B cell (primary cell): ENCODE data around the gene SH2D5. TPM values are rescaled to one million over a fixed set of nuclear protein-coding genes. Genes with fewer than 3 reads are reported as not detected.

Source experiments
- ATAC-seq: fragments of 200-7000 bp; cut with Tn5 transposase; one replicate; pipeline ENCODE4 v1.10.0; 2021; ENCODE audit warnings: low read depth, mild to moderate bottlenecking, moderate number of reproducible peaks, moderate library complexity
- CTCF ChIA-PET: fragments of 350-600 bp; sonication (Branson Sonifier 250); formaldehyde crosslinking; loops from one replicate; lab custom pipeline; 2021; ENCODE audit warnings: antibody characterized with exemption, inconsistent platforms; lab: Charles Lee
- POLR2A ChIA-PET: fragments of 350-600 bp; sonication (Branson Sonifier 250); formaldehyde crosslinking; loops from one replicate; lab custom pipeline; 2021; ENCODE audit warnings: antibody characterized with exemption; lab: Charles Lee
- DNase-seq: peaks from one replicate; pipeline ENCODE4 v3.0.0; 2013
- H2AFZ ChIP-seq: 2 replicates; pipeline ENCODE4 v1.6.1; 2012; ENCODE audit warnings: mild to moderate bottlenecking, low read depth, low read length; ENCODE audit not compliant: insufficient read depth, poor library complexity, severe bottlenecking
- H3K27ac ChIP-seq, 2 donors: 1 replicate in 1 of 2; 2 replicates in 1 of 2; pipeline ENCODE4 v1.5.1; 2012 to 2013; ENCODE audit warnings: low read length in 2 of 2, mild to moderate bottlenecking in 2 of 2, moderate library complexity in 1 of 2
- H3K27me3 ChIP-seq, 4 experiments: fragments of 200-600 bp in 1 of 4; sonication (generic) in 1 of 4; replicated peaks in 1 of 4; 1 replicate in 2 of 4; 2 replicates in 2 of 4; pipeline versions ENCODE4 v1.6.1 to v1.7.0; 2013 to 2016; ENCODE audit warnings: low read length in 3 of 4, mild to moderate bottlenecking in 2 of 4, mixed read lengths in 1 of 4, moderate library complexity in 1 of 4; ENCODE audit not compliant: insufficient read depth in 4 of 4, control insufficient read depth in 3 of 4; ENCODE audit errors: control extremely low read depth in 1 of 4
- H3K36me3 ChIP-seq, 2 experiments: replicated peaks in 1 of 2; 1 replicate in 1 of 2; 2 replicates in 1 of 2; pipeline versions ENCODE4 v1.6.1 to v1.7.1; 2013; ENCODE audit warnings: low read length in 1 of 2; ENCODE audit not compliant: insufficient read depth in 2 of 2, control insufficient read depth in 1 of 2; ENCODE audit errors: control extremely low read depth in 1 of 2, extremely low read depth in 1 of 2
- H3K4me1 ChIP-seq, 2 donors: fragments of 200-600 bp in 1 of 2; sonication (generic) in 1 of 2; 1 replicate in 1 of 2; 2 replicates in 1 of 2; pipeline versions ENCODE4 v1.5.1 to v1.6.1; 2013 to 2017; ENCODE audit warnings: low read length in 2 of 2; ENCODE audit not compliant: control insufficient read depth in 2 of 2, insufficient read depth in 2 of 2
- H3K4me2 ChIP-seq: replicated peaks from 2 replicates; pipeline ENCODE3; 2012; ENCODE audit warnings: mild to moderate bottlenecking, low read depth, low read length; ENCODE audit not compliant: poor library complexity, severe bottlenecking
- H3K4me3 ChIP-seq, 5 experiments: fragments of 200-600 bp in 1 of 5; sonication (generic) in 1 of 5; 1 replicate in 3 of 5; 2 replicates in 2 of 5; pipeline versions ENCODE4 v1.5.1 to v1.7.0; 2011 to 2016; ENCODE audit warnings: low read length in 4 of 5, mild to moderate bottlenecking in 4 of 5, low read depth in 2 of 5, control low read depth in 1 of 5, moderate library complexity in 1 of 5; ENCODE audit not compliant: insufficient read depth in 1 of 5; ENCODE audit errors: control extremely low read depth in 1 of 5, extremely low read depth in 1 of 5
- H3K79me2 ChIP-seq: fragments of 200-600 bp; sonication (generic); one replicate; pipeline ENCODE4 v1.6.0; 2016; ENCODE audit warnings: low read length; ENCODE audit not compliant: control insufficient read depth, insufficient read depth
- H3K9ac ChIP-seq: fragments of 200-600 bp; sonication (generic); 2 replicates; pipeline ENCODE4 v1.6.1; 2017; ENCODE audit warnings: mild to moderate bottlenecking, low read length, moderate library complexity
- H3K9me3 ChIP-seq, 3 donors: one replicate each; pipeline versions ENCODE4 v1.6.1 to v1.7.1; 2013; ENCODE audit warnings: low read length in 2 of 3; ENCODE audit not compliant: control insufficient read depth in 2 of 3, insufficient read depth in 1 of 3; ENCODE audit errors: control extremely low read depth in 1 of 3
- H4K20me1 ChIP-seq: 2 replicates; pipeline ENCODE4 v1.6.0; 2012; ENCODE audit warnings: mild to moderate bottlenecking, low read length; ENCODE audit not compliant: insufficient read depth, control insufficient read depth, poor library complexity, severe bottlenecking
- H3K27ac Mint-ChIP-seq: one replicate; pipeline ENCODE4 v1.8.0; 2021; ENCODE audit warnings: mixed read lengths
- H3K27me3 Mint-ChIP-seq: one replicate; pipeline ENCODE4 v1.8.0; 2021; ENCODE audit warnings: mixed read lengths
- H3K4me1 Mint-ChIP-seq: one replicate; pipeline ENCODE4 v1.8.0; 2021; ENCODE audit warnings: mixed read lengths
- H3K4me3 Mint-ChIP-seq: one replicate; pipeline ENCODE4 v1.8.0; 2021; ENCODE audit warnings: mixed read lengths
- H3K9me3 Mint-ChIP-seq: one replicate; pipeline ENCODE4 v1.8.0; 2022; ENCODE audit warnings: mixed read lengths; ENCODE audit not compliant: insufficient read depth
- CTCF ChIP-seq: fragments of 200-600 bp; IDR thresholded peaks from one replicate; pipeline ENCODE4 v1.8.0; 2022; ENCODE audit warnings: antibody characterized with exemption, mild to moderate bottlenecking
- EZH2 ChIP-seq: IDR thresholded peaks from 2 replicates; pipeline ENCODE4 v1.6.1; 2012; ENCODE audit warnings: borderline replicate concordance, low read depth, mild to moderate bottlenecking, moderate library complexity, low read length; ENCODE audit not compliant: insufficient read depth, poor library complexity, severe bottlenecking
- WGBS: methylation state at CpG from one replicate; pipeline ENCODE4 v1.1.5; 2013; ENCODE audit warnings: missing lambda C conversion rate; ENCODE audit not compliant: insufficient coverage; 5-methylcytosine and 5-hydroxymethylcytosine counted together
- intact Hi-C: fragments of 100-400 bp; cut with micrococcal nuclease; formaldehyde crosslinking; loops from one replicate; pipeline ENCODE4 v1.10.0; 2022
- polyA plus RNA-seq: library from polyadenylated mRNA; depleted of rRNA; stranded (reverse); fragments of >200 nt; gene quantifications from 2 replicates; pipeline ENCODE4 v1.2.3, GENCODE V29; 2012
- total RNA-seq, 2 donors: library from RNA; stranded (reverse); fragments of 120-200 nt in 1 of 2; gene quantifications; 1 replicate in 1 of 2; 2 replicates in 1 of 2; pipeline versions ENCODE4 v1.2.3 to v1.2.4, GENCODE V29; 2013 to 2022

SH2D5 gene
- total and polyA plus RNA-seq, 2 donors (not counting 1 experiment from before 2014, with no cell fraction given): 0.30 TPM; not detected in 1

- H3K9ac ChIP-seq: no peak overlapping the region
- H3K4me1 ChIP-seq: peaks cover 7 to 9% of the 10 kb centered on the region in 2 donors
- peaks cover 10% of the 10 kb centered on the region for H3K4me1 Mint-ChIP-seq
- no peak overlapping the region for H3K27ac ChIP-seq
- ChIA-PET CTCF (interaction anchor here (1.4 kb wide), 1 partner anchor 648 kb away, joined by 3 read pairs; no protein-coding TSS in a partner anchor), POLR2A (no interaction called here)
- 87% methylated on average over 12 of the region's 12 CpGs for WGBS
- intact Hi-C loops: no loop called here
- H3K27ac Mint-ChIP-seq: no peak overlapping the region
- H3K4me3 Mint-ChIP-seq: no peak overlapping the region
- peaks cover 0 to 7% (median 0%) of the 10 kb centered on the region in 3 donors for H3K9me3 ChIP-seq
- no peaks in the 10 kb centered on the region for H3K36me3 ChIP-seq
- H3K4me2 ChIP-seq: no peak overlapping the region
- ATAC-seq (no peak), DNase-seq (peak; percentile 14)
- H4K20me1 ChIP-seq: no peaks in the 10 kb centered on the region
- H3K27me3 ChIP-seq: peaks cover 0 to 27% (median 11%) of the 10 kb centered on the region in 4 experiments
- no peak overlapping the region for H3K4me3 ChIP-seq
- H3K79me2 ChIP-seq: no peaks in the 10 kb centered on the region
- no peak overlapping the region for H2AFZ ChIP-seq
- TF ChIP-seq CTCF: no peak
- no peak for TF ChIP-seq EZH2
- no peaks in the 10 kb centered on the region for H3K9me3 Mint-ChIP-seq
- peaks cover 13% of the 10 kb centered on the region for H3K27me3 Mint-ChIP-seq
Observed at GRCh38 chr1:20720631-20721091, 11.8 kb downstream of the SH2D5 start.

GRCh38 chr1:20719871-20720620, 12.5 kb downstream of the SH2D5 start:
- Mint-ChIP-seq H3K9me3 (no peaks in the 10 kb centered on the region), H3K4me3 (no peak overlapping the region), H3K27ac (no peak overlapping the region), H3K4me1 (peaks cover 10% of the 10 kb centered on the region), H3K27me3 (peaks cover 18% of the 10 kb centered on the region)
- Histone ChIP-seq H3K9ac (no peak overlapping the region), H3K4me3 (no peak overlapping the region), H3K79me2 (no peaks in the 10 kb centered on the region), H3K4me1 (peaks cover 7 to 9% of the 10 kb centered on the region in 2 donors), H3K27ac (no peak overlapping the region), H3K9me3 (peaks cover 0 to 7% (median 0%) of the 10 kb centered on the region in 3 donors), H3K27me3 (peaks cover 0 to 33% (median 13%) of the 10 kb centered on the region in 4 experiments), H3K4me2 (no peak overlapping the region), H4K20me1 (no peaks in the 10 kb centered on the region), H2AFZ (no peak overlapping the region), H3K36me3 (no peaks in the 10 kb centered on the region)
- POLR2A ChIA-PET: no interaction called here
- intact Hi-C loops: no loop called here
- CTCF ChIA-PET: interaction anchor here (1.4 kb wide), 1 partner anchor 648 kb away, joined by 3 read pairs; no protein-coding TSS in a partner anchor
- WGBS: 76% methylated on average over 4 of the region's 5 CpGs
- DNase-seq: no peak
- TF ChIP-seq CTCF (no peak), EZH2 (no peak)
- ATAC-seq: no peak
